GM21423 (cell line): Measurements from ENCODE around the gene SYF2.

Experiments used
- ATAC-seq: cut with Tn5 transposase; IDR thresholded peaks from one replicate; pipeline ENCODE4 v1.9.1; 2021; ENCODE audit warnings: mild to moderate bottlenecking, moderate library complexity; ENCODE audit not compliant: unreplicated experiment

The SYF2 gene

DNA sequence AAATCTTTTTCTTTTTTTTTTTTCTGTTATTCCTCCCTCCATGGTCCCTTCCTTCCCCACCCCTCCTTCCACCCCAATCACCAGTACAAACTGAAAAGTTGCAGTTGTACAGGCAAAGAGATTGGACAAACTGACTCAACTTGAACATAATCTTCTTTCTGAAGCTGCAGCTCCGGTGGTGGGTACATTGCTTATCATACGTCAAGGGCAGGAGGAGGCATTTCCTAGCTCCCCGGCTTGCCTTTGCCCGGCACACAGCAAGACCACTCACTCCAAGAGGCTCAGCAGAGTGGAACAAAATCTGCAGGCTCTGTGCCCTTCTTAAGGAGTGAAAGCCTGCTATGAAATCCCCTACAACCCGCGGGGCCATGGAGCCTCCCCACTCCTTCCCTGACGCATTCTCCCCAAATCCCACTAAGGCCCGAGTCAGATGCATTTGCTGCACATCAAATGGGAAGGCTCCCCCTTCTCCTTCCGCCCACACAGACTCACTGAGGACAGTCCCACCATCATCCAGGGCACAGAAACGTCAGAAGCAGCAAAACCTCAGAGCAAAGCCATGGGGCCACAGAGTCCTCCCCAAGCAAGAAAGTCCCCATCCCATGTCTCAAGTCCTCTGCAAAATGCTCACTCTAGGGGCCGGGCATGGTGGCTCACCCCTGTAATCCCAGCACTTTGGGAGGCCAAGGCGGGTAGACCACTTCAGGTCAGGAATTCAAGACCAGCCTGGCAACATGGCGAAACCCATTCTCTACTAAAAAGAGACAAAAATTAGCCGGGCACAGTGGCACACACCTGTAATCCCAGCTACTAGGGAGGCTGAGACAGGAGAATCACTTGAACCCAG is 45.9 kb downstream of the SYF2 start:
- no peak for ATAC-seq

DNA sequence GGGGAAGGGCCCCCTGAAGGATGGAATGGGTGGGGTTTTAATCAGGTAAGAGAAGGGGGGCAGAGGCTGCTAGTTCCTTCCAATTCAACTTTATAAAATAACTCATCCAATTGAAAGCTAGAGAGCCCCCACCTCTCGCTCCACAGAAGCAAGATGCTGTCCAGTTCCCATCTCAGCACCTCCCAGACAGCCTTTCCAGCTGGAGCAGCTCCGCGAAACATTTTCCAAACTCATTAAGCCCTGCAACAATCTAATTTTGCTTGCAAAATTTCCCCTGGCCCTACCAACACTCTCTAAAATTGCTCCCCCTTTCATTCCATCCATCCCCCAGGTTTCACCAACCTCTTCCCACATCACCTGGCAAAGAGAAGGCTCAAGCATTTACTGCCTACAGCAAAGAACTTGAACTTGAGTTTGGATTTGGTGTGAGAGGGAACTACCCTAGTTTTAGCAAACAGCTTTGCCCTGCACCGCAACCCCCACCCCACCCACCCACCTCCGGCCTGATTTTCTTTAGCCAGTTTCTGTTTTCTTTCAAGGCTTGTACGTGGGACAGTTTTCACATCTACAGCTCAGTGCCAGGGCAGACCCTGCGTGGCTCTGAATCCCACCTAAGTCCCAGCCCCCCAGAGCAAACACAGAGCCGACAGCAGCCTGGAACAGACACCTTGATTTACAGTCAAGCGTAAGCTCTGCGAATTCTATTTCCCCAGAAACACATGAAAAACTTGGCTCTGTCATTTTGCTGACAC is 46.7 kb downstream of the SYF2 start:
- no peak for ATAC-seq

DNA sequence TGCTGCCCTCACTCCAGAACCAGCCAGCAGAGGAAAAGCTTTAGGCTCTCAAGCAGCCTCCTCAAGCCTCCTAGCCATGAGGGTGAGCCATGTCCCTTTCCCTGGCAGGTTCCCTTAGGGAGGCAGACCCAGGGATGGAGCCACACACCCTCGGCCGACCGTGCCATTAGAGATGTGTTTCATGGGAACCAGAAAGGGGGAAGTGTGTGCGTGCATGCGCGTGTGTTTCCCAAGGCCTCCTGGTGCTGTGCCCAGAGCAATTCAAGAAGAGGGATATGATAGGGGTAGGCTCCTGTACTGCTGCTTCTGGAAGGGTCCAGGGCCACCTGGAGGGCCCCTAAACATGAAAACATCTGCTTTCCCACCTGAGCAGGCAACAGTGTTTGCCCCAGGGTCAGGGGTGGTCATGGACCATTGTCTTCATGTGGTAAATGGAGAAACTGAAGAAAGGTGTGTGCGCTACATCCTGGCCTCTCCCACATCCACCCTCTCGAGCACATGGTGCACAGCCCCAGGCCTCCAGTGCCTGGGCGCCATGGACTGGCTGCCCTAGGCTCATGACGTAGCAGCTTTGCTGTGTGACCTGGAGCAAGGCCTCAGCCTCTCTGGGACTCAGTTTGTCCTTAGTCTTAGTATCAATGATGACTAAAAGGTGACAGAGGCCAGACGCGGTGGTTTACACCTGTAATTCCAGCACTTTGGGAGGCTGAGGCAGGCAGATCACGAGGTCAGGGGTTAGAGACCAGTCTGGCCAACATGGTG is 48.1 kb downstream of the SYF2 start:
- no peak for ATAC-seq

DNA sequence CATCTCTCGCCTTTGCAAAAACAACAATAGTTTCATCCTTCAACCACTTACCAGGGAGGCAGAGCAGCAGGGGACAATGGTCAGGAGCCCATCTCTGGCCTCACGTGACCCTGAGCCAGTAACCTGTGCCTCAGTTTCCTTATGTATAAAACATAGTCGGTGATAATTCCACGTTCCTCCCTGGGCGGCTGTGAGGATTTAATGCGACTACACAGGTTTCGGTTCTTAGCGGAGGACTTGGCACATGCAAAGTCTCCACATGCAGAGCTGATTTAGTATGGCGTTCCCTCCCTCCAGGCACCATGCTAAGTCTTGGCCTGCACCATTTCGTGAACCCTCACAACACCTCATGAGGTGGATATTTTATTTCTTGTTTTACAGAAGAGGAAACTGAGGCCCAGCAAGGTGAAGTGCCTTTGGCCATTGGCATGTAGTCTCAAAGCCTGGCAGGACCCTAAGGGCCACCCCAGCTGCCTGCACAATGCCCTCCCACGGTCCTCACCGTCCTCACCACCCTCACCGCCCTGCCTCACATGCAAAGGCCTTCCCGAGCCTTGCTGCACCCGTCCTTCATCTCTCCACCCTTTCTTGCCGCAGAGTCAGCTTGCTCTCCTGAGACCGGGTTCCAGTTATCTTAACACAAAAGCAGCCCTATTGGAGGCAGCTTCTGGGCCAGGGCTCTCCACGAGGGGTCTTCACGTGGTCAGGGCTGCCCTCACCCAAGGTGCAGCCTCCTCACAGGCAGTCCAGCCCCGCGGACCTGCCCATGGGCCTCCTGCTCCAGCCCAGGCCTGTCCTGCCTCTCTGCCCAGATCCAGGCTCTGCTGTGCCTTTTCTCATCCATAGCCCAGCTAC is 48.9 kb downstream of the SYF2 start:
- no peak for ATAC-seq

DNA sequence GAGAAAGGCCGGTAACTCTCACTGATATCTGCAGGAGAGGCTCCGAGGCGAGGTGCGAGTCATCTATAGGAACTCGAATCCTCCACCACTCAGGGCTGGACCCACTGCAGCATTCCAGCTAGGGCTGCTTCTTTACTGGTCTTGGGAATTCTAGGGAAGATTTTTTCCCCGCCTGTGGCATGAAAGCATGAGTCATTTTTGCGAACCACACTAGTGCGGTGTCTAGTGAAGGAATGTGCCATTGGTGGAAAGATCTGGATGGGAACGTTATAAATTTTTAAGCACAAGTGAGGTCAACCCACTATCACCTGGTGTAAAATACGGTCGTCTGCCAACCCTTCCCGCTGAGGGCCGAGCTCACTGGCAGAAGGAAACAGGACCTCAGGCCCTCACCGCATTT is 49.7 kb downstream of the SYF2 start:
- no peak for ATAC-seq

DNA sequence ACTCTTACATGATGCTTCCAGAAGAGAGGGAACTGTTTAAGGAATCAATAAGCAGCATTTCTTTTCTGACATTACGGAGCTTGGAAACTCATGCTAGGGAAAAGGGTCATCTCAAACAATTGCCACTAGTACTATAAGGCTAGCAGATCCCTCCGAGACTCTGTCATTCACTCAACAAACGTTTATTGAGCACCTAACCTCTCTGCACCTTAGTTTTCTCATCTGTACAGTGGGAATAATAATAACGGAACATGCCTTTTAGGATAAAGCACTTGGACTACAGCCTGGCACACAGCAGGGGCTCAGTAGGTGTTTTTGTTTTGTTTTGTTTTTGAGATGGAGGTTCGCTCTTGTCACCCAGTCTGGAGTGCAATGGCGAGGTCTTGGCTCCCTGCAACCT is 51.3 kb downstream of the SYF2 start:
- ATAC-seq, result no peak

DNA sequence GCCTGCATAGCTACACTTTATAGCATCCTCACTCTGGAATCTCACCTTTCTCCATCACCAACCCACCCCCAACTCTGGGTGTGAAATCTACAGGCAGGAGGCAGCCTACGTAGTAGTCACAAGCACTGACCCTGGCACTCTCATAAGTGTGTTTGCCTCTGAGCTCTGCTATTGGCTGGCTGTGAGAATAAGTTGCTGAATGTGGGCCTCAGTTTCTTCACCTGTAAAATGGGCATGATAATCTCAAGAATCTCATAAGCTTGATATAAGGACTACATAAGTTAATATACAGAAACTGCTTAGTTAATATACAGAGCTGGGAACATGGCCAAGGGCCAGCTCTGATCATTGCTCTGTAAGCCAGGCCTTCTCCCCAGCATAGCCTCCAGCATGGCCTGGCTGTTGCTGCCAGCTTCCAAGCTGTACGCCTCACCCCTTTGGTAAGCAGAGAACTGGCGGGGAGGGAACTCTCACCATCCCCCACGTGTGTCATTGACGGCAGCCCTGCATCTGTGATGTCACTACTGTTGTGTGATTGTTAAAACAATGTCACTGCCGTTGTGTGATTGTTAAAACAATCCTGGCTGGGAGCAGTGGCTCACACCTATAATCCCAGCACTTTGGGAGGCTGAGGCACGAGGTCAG is 53.3 kb downstream of the SYF2 start:
- no peak for ATAC-seq

DNA sequence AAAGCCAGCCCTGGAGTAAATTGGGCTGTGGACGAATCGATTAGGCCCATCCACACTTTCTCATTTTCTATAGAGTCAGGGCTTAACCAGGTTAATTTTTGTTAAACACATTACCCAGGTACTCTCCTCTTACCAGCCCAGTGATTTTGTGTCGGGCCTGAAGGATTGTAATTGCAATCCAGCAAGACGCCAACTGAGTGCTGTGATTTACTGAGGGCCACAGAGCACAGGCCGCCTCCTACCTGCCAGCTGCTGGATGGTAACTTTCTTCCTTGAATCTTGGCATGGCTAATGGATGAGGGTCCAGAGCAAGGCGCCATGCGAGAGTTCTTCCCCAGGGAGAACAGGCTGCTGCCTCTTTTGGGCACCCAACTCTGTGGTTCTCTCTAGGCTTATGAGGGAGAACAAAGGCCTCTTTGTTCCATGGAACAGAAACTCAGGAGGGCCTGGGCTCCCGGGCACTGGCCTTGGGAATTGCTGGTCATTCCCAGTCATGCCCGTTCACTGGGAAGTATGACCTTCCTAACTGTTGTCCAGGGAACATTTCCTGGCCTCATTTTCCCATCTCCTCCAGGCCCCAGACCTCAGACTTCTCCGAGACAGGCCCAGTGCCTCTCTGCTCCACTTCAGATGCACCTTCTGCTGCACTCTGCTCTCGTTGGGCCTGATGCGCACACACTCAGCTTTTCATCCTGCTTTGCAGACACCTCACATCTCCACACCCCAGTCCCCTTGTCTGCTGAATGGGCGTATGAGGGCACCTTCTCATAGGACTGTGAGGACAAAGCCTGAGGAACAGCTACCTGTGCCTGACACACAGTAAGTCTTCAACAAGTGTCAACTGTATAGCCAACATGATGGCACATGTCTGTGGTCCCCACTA is 57.3 kb downstream of the SYF2 start:
- no peak for ATAC-seq

DNA sequence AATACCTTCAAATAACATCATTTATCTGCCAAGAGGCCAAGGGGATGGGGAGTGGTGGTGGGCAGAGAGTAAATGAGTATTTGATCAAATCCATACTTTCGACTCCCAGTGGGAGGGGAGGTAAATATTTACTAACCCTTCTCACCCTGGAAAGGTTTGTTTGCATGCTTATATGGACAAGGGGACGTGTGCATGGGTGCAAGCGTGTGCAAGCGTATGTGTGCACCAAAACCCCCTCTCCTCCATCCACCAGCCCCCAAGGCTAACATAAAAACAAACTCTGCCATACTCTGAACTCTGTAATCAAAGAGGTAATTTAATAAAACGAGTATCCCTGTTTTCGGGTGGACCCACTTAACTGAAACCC is 58.0 kb downstream of the SYF2 start:
- ATAC-seq, result no peak

DNA sequence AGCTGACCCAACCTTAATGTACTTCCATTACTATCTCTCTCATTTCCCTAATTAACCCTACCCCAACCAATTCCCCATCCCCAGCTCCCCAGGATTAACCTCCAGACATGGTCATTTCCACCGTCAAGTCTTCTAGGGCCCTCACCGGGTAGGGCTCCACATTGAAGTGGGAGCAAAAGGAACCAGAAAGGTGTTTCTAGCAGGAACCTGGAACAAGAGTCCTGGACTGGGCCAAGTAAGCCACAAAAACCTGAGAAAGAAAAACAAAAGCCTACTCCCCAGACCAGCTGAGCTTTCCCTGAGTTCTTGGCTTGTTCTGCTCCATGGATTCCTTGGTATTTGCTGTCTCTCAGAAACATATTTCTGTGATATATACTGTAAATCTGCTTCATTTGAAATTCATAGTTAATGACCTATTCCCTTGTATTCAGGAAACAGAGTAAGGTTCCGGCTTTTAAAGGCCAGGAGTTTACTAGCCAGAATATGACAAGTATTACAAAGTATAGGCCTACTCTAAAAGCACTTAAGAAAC is 58.4 kb downstream of the SYF2 start:
- no peak for ATAC-seq
